H54 (cell line): ENCODE data around the gene GRAMD1A.
"Not testable (repeated sequence)": the region's sequence is repeated elsewhere in the genome, so short reads cannot be mapped to it uniquely, and the experiment has no call there.

Experiments used
- DNase-seq: peaks from one replicate; pipeline ENCODE4 v3.0.0; 2011; ENCODE audit warnings: low spot score, mixed read lengths; ENCODE audit not compliant: insufficient read length
- FAIRE-seq: peaks from 3 replicates; lab custom pipeline; 2011; peaks lifted over from hg19 to GRCh38; lab: Jason Lieb, UNC
- POLR2A ChIP-seq: IDR thresholded peaks from 2 replicates; pipeline ENCODE4 v1.6.1; 2011; ENCODE audit warnings: low read depth, mild to moderate bottlenecking, low read length

GRAMD1A gene

GRCh38 chr19:35013820-35014754 is 14.0 kb downstream of the GRAMD1A start:
- FAIRE-seq = no peak
- no peak for TF ChIP-seq POLR2A
- DNase-seq = no peak

GRCh38 chr19:35014774-35015173 is 14.7 kb downstream of the GRAMD1A start:
- DNase-seq, FAIRE-seq: not testable (repeated sequence)

DNA sequence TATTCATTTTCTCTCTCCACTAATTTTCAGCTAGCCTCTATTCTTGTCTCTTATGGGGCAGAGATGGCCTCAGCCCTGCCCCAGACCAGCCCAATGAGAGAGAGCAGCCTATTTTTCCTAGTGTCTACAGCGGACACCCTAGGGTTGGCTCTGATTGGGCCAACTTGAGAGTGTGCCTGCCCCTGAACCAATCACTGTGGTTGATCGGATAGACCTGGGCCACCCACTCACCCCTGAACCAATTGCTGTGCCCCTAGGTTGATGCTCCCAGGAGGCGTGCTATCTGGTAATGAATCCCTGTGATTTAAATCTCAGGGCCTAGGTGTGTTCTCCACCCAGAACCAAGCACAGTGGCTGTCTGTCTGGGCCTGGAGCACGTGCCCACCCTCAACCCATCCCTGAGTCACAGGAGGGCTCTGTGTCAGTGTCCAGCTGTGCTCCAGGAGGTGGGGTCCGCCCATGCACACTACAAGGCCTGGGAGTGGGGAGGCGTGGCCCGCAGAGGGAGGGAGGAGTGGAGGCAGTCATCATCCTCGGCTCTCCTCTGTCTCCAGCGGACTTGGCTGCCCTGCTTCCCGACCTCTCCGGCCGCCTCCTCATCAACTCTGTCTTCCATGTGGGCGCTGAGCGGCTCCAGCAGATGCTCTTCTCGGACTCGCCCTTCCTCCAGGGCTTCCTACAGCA is 15.3 kb downstream of the GRAMD1A start:
- TF ChIP-seq POLR2A = no peak; the same call in 1 of the 2 replicates
- FAIRE-seq = no peak
- DNase-seq = no peak

DNA sequence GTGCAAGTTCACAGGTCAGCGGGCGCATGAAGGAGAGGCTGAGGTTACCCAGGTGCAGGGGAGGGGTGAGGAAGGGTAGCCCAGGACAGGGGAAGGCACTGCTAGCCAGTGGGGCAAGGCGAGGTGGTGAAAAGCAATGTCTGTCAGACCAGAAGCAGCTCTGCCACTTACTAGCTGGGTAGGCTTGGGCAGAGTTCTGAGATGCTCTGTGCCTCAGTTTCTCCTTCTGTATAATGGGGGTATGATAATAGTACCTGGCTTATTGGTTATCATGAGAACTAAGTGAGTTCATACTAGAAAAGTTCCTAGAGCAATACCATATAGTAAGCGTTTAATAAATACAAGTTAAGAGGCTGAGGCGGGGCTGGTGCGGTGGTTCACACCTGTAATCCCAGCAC is 15.8 kb downstream of the GRAMD1A start:
- DNase-seq = no peak
- FAIRE-seq = no peak
- TF ChIP-seq POLR2A = no peak

- TF ChIP-seq POLR2A = no peak
- DNase-seq = no peak
- FAIRE-seq = no peak
Observed at GRCh38 chr19:35017507-35017906, 17.4 kb downstream of the GRAMD1A start.

DNA sequence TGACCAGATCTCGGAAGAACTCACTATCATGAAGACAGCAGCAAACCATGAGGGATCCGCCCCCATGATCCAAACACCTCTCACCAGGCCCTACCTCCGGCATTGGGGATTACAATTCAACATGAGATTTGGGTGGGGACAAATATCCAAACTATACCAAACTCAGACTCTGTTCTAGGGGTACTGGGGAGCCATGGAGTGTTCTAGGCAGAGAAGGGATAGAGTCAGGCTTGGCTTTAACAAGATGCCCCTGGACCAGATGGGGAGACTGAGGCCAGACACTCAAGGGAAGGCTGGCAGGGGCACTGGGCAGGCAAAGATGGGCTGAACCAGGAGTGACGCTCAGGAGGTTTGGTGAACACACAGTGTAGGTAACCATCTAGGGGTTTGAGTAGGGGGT is 18.3 kb downstream of the GRAMD1A start:
- DNase-seq = no peak
- no peak for TF ChIP-seq POLR2A
- no peak for FAIRE-seq

DNA sequence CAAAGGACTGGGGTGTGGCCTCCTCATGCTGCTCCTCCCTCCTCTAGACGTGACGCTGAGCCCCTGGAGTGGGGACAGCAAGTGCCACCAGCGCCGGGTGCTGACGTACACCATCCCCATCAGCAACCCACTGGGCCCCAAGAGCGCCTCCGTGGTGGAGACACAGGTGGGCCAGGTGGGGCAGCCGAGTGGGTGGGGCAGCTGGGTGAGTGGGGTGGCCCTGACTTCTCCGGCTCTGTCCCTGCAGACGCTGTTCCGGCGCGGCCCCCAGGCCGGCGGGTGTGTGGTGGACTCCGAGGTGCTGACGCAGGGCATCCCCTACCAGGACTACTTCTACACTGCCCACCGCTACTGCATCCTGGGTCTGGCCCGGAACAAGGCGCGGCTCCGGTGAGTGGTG is 19.0 kb downstream of the GRAMD1A start:
- no peak for TF ChIP-seq POLR2A
- DNase-seq (no peak), FAIRE-seq (no peak)

DNA sequence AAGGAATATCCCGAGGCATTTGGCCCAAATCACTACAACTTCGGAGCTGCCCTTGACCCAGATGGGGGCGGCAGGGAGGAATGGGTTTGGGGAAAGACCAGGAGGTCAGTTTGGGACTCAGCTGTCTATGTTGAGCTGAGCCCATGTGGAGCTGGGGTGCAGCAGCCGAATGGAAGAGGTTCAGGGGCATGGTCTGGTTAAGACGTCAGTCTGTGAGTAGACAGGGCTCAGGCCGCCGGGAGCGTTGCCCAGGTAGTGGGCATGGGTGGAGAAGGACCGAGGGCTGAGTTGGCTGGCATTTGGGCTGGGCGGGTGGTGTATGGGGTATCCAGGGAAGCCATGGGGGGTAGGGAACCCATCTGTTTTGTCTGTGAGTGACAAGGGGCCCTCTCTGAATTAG is 20.9 kb downstream of the GRAMD1A start:
- no peak for TF ChIP-seq POLR2A
- no peak for DNase-seq
- FAIRE-seq = no peak

DNA sequence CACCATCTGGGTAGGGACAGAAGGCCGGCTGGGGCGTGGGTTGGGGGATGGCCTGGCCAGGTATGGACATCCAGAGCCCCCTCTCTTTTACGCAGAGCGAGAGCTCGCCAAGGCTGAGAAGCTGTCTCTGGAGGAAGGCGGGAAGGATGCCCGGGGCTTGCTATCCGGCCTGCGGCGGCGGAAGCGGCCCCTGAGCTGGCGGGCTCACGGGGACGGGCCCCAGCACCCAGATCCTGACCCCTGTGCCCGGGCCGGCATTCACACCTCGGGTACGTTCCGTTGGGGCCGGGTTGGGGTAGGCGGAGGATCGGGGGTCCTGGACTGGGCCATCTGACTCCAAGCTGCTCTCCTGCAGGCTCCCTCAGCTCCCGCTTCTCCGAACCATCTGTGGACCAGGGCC is 21.5 kb downstream of the GRAMD1A start:
- DNase-seq (no peak), FAIRE-seq (no peak)
- TF ChIP-seq POLR2A = no peak

- no peak for TF ChIP-seq POLR2A
- no peak for DNase-seq
- FAIRE-seq = no peak
Observed at GRCh38 chr19:35022460-35022859, 22.3 kb downstream of the GRAMD1A start.

GRCh38 chr19:35023428-35023827 is 23.3 kb downstream of the GRAMD1A start:
- DNase-seq (no peak), FAIRE-seq (no peak)
- no peak for TF ChIP-seq POLR2A

GRCh38 chr19:35024095-35024494 is 24.0 kb downstream of the GRAMD1A start:
- DNase-seq (no peak), FAIRE-seq (no peak)
- no peak for TF ChIP-seq POLR2A

- FAIRE-seq (no peak), DNase-seq (no peak)
- TF ChIP-seq POLR2A = no peak
Observed at GRCh38 chr19:35025969-35026368, 25.8 kb downstream of the GRAMD1A start.

GRCh38 chr19:35026418-35026817 is 26.3 kb downstream of the GRAMD1A start:
- no peak for TF ChIP-seq POLR2A
- FAIRE-seq (no peak), DNase-seq (no peak)
